GM23338 (cell line): ENCODE data around the gene BRSK1.

ENCODE experiments used
- CREB1 ChIP-seq: fragments of 250-450 bp; sonication (Bioruptor Pico); IDR thresholded peaks from 2 replicates; pipeline ENCODE4 v1.5.0; 2020; ENCODE audit warnings: low read depth, mild to moderate bottlenecking, moderate library complexity
- EZH2 ChIP-seq: fragments of 200-600 bp; sonication (generic); IDR thresholded peaks from one replicate; pipeline ENCODE4 v1.8.0; 2017; ENCODE audit warnings: antibody characterized with exemption, mild to moderate bottlenecking, low read depth; ENCODE audit not compliant: unreplicated experiment
- EZH2phosphoT487 ChIP-seq: fragments of 200-600 bp; sonication (generic); IDR thresholded peaks from one replicate; pipeline ENCODE4 v1.8.1; 2018; ENCODE audit warnings: antibody characterized with exemption; ENCODE audit not compliant: unreplicated experiment
- JUNB ChIP-seq: IDR thresholded peaks from one replicate; pipeline ENCODE4 v1.6.1; 2016; ENCODE audit warnings: antibody characterized with exemption; ENCODE audit not compliant: unreplicated experiment
- POLR2AphosphoS5 ChIP-seq: IDR thresholded peaks from 2 replicates; pipeline ENCODE4 v1.6.1; 2016; ENCODE audit warnings: antibody characterized with exemption, low read depth
- STAT1 ChIP-seq: IDR thresholded peaks from one replicate; pipeline ENCODE4 v1.6.1; 2016; ENCODE audit warnings: antibody characterized with exemption; ENCODE audit not compliant: unreplicated experiment
- ZNF114 ChIP-seq: fragments of 250-450 bp; sonication (Bioruptor Pico); IDR thresholded peaks from 2 replicates; pipeline ENCODE4 v1.5.0; 2020; ENCODE audit warnings: mild to moderate bottlenecking, moderate library complexity
- ZNF331 ChIP-seq: fragments of 250-450 bp; sonication (Bioruptor Pico); IDR thresholded peaks from 2 replicates; pipeline ENCODE4 v1.5.0; 2020; ENCODE audit warnings: low read depth, mild to moderate bottlenecking, moderate library complexity
- TF ChIP-seq, protein P1 (sequence below), 2 experiments: fragments of 200-600 bp in 1 of 2; sonication (generic) in 1 of 2; conservative IDR thresholded peaks; 2 replicates each; pipeline versions ENCODE4 v1.5.1 to v1.6.1; 2016 to 2017; ENCODE audit warnings: antibody characterized with exemption in 2 of 2, low read depth in 2 of 2, mild to moderate bottlenecking in 2 of 2, moderate library complexity in 1 of 2
- TF ChIP-seq, protein P2 (sequence below): IDR thresholded peaks from 2 replicates; pipeline ENCODE4 v1.6.1; 2016; ENCODE audit warnings: antibody characterized with exemption
- TF ChIP-seq, protein P3 (sequence below): IDR thresholded peaks from one replicate; pipeline ENCODE4 v1.6.1; 2018; ENCODE audit warnings: antibody characterized with exemption; ENCODE audit not compliant: unreplicated experiment
- TF ChIP-seq, protein P4 (sequence below): fragments of 250-450 bp; sonication (Bioruptor Pico); IDR thresholded peaks from 2 replicates; pipeline ENCODE4 v1.5.0; 2020; ENCODE audit warnings: mild to moderate bottlenecking, moderate library complexity

DNA sequence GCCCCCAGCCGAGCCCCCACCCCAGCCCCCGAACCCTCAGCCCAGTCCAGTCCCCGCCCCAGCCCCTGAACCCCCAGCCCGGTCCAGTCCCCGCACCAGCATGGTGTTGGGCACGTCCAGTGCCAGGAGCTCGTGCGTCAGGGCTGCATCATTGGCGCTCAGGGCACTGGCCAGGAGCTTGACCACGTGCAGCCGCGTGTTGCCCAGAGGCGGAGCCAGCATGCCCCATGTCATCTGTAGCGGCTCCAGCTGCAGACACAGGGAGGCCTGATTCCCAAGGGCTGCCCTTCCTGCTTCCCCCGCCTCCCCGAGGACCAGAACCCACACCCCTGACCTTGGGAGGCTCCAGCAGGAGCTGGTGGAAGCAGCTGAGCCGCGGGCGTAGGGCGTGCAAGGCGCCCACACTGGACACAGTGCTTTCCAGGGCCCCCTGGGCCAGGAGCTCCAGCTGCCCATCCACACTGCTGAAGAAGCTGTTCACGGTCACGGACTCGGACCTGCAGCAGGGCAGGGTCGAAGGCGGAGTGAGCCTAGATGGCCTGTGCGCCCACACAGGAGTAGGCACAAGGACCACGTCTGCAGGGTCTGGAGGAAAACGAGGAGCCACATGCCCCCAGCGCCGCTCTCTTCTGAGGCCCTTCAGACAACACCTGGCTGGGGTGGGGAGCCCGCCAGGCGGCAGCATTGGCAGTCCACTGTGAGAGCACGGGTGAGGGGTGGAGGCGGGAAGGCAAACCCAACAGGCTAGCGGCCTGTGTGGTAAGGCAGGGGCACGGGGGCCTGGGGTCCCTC is 42.5 kb upstream of the BRSK1 start:
- no peak for TF ChIP-seq EZH2phosphoT487
- TF ChIP-seq, protein P1, sequence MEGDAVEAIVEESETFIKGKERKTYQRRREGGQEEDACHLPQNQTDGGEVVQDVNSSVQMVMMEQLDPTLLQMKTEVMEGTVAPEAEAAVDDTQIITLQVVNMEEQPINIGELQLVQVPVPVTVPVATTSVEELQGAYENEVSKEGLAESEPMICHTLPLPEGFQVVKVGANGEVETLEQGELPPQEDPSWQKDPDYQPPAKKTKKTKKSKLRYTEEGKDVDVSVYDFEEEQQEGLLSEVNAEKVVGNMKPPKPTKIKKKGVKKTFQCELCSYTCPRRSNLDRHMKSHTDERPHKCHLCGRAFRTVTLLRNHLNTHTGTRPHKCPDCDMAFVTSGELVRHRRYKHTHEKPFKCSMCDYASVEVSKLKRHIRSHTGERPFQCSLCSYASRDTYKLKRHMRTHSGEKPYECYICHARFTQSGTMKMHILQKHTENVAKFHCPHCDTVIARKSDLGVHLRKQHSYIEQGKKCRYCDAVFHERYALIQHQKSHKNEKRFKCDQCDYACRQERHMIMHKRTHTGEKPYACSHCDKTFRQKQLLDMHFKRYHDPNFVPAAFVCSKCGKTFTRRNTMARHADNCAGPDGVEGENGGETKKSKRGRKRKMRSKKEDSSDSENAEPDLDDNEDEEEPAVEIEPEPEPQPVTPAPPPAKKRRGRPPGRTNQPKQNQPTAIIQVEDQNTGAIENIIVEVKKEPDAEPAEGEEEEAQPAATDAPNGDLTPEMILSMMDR (conservative IDR thresholded peaks at IDR 0.05; ENCODE audit: low read depth in 2 of 2), result no peak
- no peak for TF ChIP-seq POLR2AphosphoS5
- TF ChIP-seq EZH2, result no peak
- TF ChIP-seq, protein P2, sequence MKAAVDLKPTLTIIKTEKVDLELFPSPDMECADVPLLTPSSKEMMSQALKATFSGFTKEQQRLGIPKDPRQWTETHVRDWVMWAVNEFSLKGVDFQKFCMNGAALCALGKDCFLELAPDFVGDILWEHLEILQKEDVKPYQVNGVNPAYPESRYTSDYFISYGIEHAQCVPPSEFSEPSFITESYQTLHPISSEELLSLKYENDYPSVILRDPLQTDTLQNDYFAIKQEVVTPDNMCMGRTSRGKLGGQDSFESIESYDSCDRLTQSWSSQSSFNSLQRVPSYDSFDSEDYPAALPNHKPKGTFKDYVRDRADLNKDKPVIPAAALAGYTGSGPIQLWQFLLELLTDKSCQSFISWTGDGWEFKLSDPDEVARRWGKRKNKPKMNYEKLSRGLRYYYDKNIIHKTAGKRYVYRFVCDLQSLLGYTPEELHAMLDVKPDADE, result no peak
- TF ChIP-seq, protein P3, sequence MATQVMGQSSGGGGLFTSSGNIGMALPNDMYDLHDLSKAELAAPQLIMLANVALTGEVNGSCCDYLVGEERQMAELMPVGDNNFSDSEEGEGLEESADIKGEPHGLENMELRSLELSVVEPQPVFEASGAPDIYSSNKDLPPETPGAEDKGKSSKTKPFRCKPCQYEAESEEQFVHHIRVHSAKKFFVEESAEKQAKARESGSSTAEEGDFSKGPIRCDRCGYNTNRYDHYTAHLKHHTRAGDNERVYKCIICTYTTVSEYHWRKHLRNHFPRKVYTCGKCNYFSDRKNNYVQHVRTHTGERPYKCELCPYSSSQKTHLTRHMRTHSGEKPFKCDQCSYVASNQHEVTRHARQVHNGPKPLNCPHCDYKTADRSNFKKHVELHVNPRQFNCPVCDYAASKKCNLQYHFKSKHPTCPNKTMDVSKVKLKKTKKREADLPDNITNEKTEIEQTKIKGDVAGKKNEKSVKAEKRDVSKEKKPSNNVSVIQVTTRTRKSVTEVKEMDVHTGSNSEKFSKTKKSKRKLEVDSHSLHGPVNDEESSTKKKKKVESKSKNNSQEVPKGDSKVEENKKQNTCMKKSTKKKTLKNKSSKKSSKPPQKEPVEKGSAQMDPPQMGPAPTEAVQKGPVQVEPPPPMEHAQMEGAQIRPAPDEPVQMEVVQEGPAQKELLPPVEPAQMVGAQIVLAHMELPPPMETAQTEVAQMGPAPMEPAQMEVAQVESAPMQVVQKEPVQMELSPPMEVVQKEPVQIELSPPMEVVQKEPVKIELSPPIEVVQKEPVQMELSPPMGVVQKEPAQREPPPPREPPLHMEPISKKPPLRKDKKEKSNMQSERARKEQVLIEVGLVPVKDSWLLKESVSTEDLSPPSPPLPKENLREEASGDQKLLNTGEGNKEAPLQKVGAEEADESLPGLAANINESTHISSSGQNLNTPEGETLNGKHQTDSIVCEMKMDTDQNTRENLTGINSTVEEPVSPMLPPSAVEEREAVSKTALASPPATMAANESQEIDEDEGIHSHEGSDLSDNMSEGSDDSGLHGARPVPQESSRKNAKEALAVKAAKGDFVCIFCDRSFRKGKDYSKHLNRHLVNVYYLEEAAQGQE, result no peak
- no peak for TF ChIP-seq ZNF331 (CRISPR knock-in tag)
- TF ChIP-seq STAT1, result no peak
- no peak for TF ChIP-seq CREB1
- TF ChIP-seq JUNB, result no peak
- TF ChIP-seq, protein P4, sequence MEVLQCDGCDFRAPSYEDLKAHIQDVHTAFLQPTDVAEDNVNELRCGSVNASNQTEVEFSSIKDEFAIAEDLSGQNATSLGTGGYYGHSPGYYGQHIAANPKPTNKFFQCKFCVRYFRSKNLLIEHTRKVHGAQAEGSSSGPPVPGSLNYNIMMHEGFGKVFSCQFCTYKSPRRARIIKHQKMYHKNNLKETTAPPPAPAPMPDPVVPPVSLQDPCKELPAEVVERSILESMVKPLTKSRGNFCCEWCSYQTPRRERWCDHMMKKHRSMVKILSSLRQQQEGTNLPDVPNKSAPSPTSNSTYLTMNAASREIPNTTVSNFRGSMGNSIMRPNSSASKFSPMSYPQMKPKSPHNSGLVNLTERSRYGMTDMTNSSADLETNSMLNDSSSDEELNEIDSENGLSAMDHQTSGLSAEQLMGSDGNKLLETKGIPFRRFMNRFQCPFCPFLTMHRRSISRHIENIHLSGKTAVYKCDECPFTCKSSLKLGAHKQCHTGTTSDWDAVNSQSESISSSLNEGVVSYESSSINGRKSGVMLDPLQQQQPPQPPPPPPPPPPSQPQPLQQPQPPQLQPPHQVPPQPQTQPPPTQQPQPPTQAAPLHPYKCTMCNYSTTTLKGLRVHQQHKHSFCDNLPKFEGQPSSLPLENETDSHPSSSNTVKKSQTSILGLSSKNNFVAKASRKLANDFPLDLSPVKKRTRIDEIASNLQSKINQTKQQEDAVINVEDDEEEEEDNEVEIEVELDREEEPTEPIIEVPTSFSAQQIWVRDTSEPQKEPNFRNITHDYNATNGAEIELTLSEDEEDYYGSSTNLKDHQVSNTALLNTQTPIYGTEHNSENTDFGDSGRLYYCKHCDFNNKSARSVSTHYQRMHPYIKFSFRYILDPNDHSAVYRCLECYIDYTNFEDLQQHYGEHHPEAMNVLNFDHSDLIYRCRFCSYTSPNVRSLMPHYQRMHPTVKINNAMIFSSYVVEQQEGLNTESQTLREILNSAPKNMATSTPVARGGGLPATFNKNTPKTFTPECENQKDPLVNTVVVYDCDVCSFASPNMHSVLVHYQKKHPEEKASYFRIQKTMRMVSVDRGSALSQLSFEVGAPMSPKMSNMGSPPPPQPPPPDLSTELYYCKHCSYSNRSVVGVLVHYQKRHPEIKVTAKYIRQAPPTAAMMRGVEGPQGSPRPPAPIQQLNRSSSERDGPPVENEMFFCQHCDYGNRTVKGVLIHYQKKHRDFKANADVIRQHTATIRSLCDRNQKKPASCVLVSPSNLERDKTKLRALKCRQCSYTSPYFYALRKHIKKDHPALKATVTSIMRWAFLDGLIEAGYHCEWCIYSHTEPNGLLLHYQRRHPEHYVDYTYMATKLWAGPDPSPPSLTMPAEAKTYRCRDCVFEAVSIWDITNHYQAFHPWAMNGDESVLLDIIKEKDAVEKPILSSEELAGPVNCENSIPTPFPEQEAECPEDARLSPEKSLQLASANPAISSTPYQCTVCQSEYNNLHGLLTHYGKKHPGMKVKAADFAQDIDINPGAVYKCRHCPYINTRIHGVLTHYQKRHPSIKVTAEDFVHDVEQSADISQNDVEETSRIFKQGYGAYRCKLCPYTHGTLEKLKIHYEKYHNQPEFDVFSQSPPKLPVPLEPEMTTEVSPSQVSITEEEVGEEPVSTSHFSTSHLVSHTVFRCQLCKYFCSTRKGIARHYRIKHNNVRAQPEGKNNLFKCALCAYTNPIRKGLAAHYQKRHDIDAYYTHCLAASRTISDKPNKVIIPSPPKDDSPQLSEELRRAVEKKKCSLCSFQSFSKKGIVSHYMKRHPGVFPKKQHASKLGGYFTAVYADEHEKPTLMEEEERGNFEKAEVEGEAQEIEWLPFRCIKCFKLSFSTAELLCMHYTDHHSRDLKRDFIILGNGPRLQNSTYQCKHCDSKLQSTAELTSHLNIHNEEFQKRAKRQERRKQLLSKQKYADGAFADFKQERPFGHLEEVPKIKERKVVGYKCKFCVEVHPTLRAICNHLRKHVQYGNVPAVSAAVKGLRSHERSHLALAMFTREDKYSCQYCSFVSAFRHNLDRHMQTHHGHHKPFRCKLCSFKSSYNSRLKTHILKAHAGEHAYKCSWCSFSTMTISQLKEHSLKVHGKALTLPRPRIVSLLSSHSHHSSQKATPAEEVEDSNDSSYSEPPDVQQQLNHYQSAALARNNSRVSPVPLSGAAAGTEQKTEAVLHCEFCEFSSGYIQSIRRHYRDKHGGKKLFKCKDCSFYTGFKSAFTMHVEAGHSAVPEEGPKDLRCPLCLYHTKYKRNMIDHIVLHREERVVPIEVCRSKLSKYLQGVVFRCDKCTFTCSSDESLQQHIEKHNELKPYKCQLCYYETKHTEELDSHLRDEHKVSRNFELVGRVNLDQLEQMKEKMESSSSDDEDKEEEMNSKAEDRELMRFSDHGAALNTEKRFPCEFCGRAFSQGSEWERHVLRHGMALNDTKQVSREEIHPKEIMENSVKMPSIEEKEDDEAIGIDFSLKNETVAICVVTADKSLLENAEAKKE, result no peak
- TF ChIP-seq ZNF114 (CRISPR knock-in tag), result no peak
